HUES64 (cell line): ENCODE results near the gene ZNF853.
"Not testable (repeated sequence)": the region's sequence is repeated elsewhere in the genome, so short reads cannot be mapped to it uniquely, and the experiment has no call there.

ENCODE experiments used
- H3K27ac ChIP-seq: 2 replicates; pipeline ENCODE4 v1.7.0; 2013; ENCODE audit warnings: low read depth, low read length, inconsistent platforms
- H3K27me3 ChIP-seq: 2 replicates; pipeline ENCODE4 v1.6.1; 2013; ENCODE audit warnings: mild to moderate bottlenecking, low read length; ENCODE audit not compliant: insufficient read depth
- H3K36me3 ChIP-seq: 2 replicates; pipeline ENCODE4 v1.6.1; 2013; ENCODE audit warnings: mild to moderate bottlenecking, low read length; ENCODE audit not compliant: insufficient read depth
- H3K4me1 ChIP-seq: 2 replicates; pipeline ENCODE4 v1.6.1; 2013; ENCODE audit warnings: mild to moderate bottlenecking, low read length, moderate library complexity; ENCODE audit not compliant: insufficient read depth
- H3K4me3 ChIP-seq: 2 replicates; pipeline ENCODE4 v1.5.1; 2013; ENCODE audit warnings: mild to moderate bottlenecking, low read length, moderate library complexity
- H3K9ac ChIP-seq: 2 replicates; pipeline ENCODE4 v1.6.1; 2013; ENCODE audit warnings: mild to moderate bottlenecking, low read depth, low read length
- H3K9me3 ChIP-seq: 2 replicates; pipeline ENCODE4 v1.6.1; 2013; ENCODE audit warnings: low read depth, low read length; ENCODE audit not compliant: insufficient read depth
- WGBS: fragments of 150-250, 120-280 bp; methylation state at CpG from one replicate; pipeline ENCODE4 v1.1.7; 2013; ENCODE audit warnings: missing lambda C conversion rate; 5-methylcytosine and 5-hydroxymethylcytosine counted together

ZNF853 gene

GRCh38 chr7:6623589-6624245 is 8.3 kb downstream of the ZNF853 start:
- WGBS: 87% methylated on average over 15 of the region's 15 CpGs

GRCh38 chr7:6624246-6624611 is 8.8 kb downstream of the ZNF853 start:
- Histone ChIP-seq H3K27me3 (no peaks in the 10 kb centered on the region), H3K27ac (no peak overlapping the region), H3K4me3 (no peak overlapping the region), H3K9me3 (no peaks in the 10 kb centered on the region), H3K36me3 (peaks cover 29% of the 10 kb centered on the region), H3K4me1 (no peaks in the 10 kb centered on the region), H3K9ac (no peak overlapping the region)
- WGBS: 80% methylated on average over 3 of the region's 3 CpGs

More at GRCh38 chr7:6623589-6624245, 8.3 kb downstream of the ZNF853 start:
- Histone ChIP-seq H3K4me1 (no peaks in the 10 kb centered on the region), H3K27ac (no peak overlapping the region), H3K36me3 (peaks cover 29% of the 10 kb centered on the region), H3K4me3 (no peak overlapping the region), H3K27me3 (no peaks in the 10 kb centered on the region), H3K9ac (no peak overlapping the region), H3K9me3 (no peaks in the 10 kb centered on the region)

GRCh38 chr7:6628045-6628444 is 12.6 kb downstream of the ZNF853 start:
- 97% methylated on average over 6 of the region's 6 CpGs for WGBS
- Histone ChIP-seq H3K9me3 (no peaks in the 10 kb centered on the region), H3K9ac (no peak overlapping the region), H3K4me1 (no peaks in the 10 kb centered on the region), H3K4me3 (no peak overlapping the region), H3K27ac (no peak overlapping the region), H3K36me3 (peaks cover 10% of the 10 kb centered on the region), H3K27me3 (no peaks in the 10 kb centered on the region)

DNA sequence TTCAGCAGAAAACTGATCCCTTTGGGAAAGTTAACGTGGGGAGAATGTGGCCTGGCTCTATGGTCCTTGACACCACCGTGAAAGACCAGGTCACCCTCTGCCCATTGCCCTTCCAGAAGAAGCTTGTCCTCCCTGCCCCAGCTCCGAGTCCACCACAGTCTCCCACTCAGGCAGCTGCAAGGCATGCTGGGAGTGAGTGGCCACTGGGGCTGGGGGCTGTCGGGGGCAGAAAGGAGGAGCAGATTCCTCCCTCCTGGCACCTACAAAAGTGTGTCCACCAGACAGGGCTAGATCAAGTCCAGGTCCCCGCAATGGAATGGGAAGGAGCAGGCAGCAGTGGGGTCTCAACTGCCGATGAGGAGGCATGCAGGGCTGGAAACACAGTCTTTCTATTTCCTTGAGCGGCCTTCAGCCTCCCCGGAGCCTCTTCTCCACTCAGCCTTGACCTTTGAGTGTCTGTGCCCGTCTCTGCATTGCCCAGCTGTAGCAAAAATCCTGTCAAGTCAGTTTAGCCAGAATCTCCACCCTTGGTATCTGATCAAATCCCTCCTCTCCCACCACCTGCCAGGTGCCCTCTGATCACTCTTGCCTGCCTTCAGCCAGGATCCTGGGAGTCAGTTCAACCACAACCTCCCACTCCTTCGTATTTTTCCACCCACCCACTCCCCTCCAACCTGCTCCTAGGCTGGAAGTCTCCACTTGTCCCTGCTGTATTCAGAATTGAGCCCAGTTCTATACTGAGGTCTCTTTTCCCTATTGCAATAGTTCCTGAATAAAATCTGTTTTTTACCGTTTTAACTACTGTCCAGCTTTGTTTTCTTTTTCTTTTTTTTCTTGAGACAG is 14.8 kb downstream of the ZNF853 start:
- no peak overlapping the region for H3K9ac ChIP-seq
- no peaks in the 10 kb centered on the region for H3K9me3 ChIP-seq
- 89% methylated on average over 11 of the region's 11 CpGs for WGBS

GRCh38 chr7:6631605-6632004 is 16.2 kb downstream of the ZNF853 start:
- Histone ChIP-seq H3K36me3 (no peaks in the 10 kb centered on the region), H3K9me3 (no peaks in the 10 kb centered on the region), H3K4me1 (no peaks in the 10 kb centered on the region), H3K4me3 (no peak overlapping the region), H3K27ac (no peak overlapping the region), H3K9ac (no peak overlapping the region), H3K27me3 (peaks cover 2% of the 10 kb centered on the region; the same call in 1 of the 2 replicates)
- WGBS: 83% methylated on average over 7 of the region's 7 CpGs

More for the DNA sequence above, 14.8 kb downstream of the ZNF853 start:
- Histone ChIP-seq H3K27me3 (no peaks in the 10 kb centered on the region), H3K27ac (no peak overlapping the region), H3K4me1 (no peaks in the 10 kb centered on the region), H3K4me3 (no peak overlapping the region), H3K36me3 (no peaks in the 10 kb centered on the region)

DNA sequence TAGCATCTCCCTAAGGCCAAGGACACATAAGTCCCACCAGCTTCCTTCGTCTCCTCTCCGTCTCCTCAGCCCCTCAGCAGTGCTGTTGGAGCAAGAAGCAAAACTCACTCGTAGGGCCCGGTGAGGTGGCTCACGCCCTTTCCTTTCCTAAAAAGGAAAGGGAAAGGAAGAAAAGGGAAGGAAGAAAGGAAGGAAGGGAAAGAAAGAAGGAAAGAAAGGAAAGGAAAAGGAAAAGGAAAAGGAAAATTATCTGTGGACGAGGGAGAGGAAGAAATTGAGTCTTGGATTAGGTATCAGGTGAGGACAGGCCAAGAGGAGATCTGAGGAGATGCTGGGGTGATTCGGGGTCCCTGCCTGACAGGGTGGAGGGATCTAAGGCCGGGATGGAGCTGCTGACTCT is 18.6 kb downstream of the ZNF853 start:
- H3K9me3 ChIP-seq: no peaks in the 10 kb centered on the region
- no peaks in the 10 kb centered on the region for H3K4me1 ChIP-seq
- peaks cover 2% of the 10 kb centered on the region for H3K27me3 ChIP-seq
- no peak overlapping the region for H3K9ac ChIP-seq
- no peaks in the 10 kb centered on the region; the same call in 1 of the 2 replicates for H3K36me3 ChIP-seq
- 87% methylated on average over 8 of the region's 8 CpGs for WGBS
- no peak overlapping the region for H3K27ac ChIP-seq
- H3K4me3 ChIP-seq: no peak overlapping the region

GRCh38 chr7:6634971-6635370 is 19.6 kb downstream of the ZNF853 start:
- H3K36me3 ChIP-seq, H3K4me1 ChIP-seq, H3K27ac ChIP-seq, H3K9me3 ChIP-seq, H3K9ac ChIP-seq, H3K4me3 ChIP-seq, H3K27me3 ChIP-seq: not testable (repeated sequence)
- WGBS: 87% methylated on average over 4 of the region's 5 CpGs

GRCh38 chr7:6636741-6637543 is 21.5 kb downstream of the ZNF853 start, which contains the start of gene ZNF316:
TSS of gene ZNF316 (plus strand) at chr7:6637318. CDS start at chr7:6642410, 5,092 bp downstream.
- H3K36me3 ChIP-seq: peaks cover 7% of the 10 kb centered on the region; the same call in 1 of the 2 replicates
- H3K4me1 ChIP-seq: no peaks in the 10 kb centered on the region
- WGBS: 3% methylated on average over 104 of the region's 104 CpGs
- no peak within 1 kb of the TSS for H3K27ac ChIP-seq
- H3K9ac ChIP-seq: peak within 1 kb of the TSS; percentile 67
- peak within 1 kb of the TSS; percentile 71 for H3K4me3 ChIP-seq
- peaks cover 2% of the 10 kb centered on the region for H3K27me3 ChIP-seq
- H3K9me3 ChIP-seq: no peaks in the 10 kb centered on the region

- Histone ChIP-seq H3K4me3 (peak overlapping the region; percentile 71), H3K4me1 (no peaks in the 10 kb centered on the region), H3K27me3 (peaks cover 2% of the 10 kb centered on the region), H3K36me3 (peaks cover 9% of the 10 kb centered on the region; the same call in 1 of the 2 replicates), H3K9ac (0 out of 2 replicates have a peak overlapping the region, but pooled peaks have one; percentile 40), H3K27ac (no peak overlapping the region), H3K9me3 (no peaks in the 10 kb centered on the region)
- 4% methylated on average over 60 of the region's 60 CpGs for WGBS
Observed at GRCh38 chr7:6637544-6638229, 22.3 kb downstream of the ZNF853 start.

GRCh38 chr7:6639032-6639431 is 23.6 kb downstream of the ZNF853 start:
- no peak overlapping the region for H3K4me3 ChIP-seq
- H3K9ac ChIP-seq: no peak overlapping the region
- no peak overlapping the region for H3K27ac ChIP-seq
- 91% methylated on average over 4 of the region's 4 CpGs for WGBS
- H3K4me1 ChIP-seq: no peaks in the 10 kb centered on the region
- peaks cover 2% of the 10 kb centered on the region for H3K27me3 ChIP-seq
- no peaks in the 10 kb centered on the region for H3K9me3 ChIP-seq
- H3K36me3 ChIP-seq: peaks cover 19% of the 10 kb centered on the region; the same call in 1 of the 2 replicates
